Measurements from ENCODE around the gene CDX2.

DNA sequence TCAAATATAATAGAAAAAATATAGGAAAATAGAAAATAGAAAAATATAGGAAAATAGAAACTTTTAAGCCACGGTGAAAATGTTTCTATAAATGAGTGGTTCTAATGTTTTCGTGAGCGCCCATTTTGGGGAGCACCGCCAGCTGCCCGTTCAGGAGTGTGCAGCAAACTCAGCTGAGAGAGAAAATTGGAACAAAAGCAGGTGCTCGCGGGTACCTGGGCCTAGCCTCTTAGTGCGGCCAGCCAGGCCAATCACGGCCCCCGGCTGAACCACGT is 49.5 kb downstream of the CDX2 start:
- no peak for TF ChIP-seq TAF1 (IDR thresholded peaks at IDR 0.05; ENCODE audit: borderline replicate concordance, insufficient read depth, low read length)
- TF ChIP-seq POLR2AphosphoS5 (IDR thresholded peaks at IDR 0.05; ENCODE audit: low read depth, low read length): no peak
- no peak for TF ChIP-seq SIN3A (IDR thresholded peaks at IDR 0.05; ENCODE audit: borderline replicate concordance, insufficient read depth, low read length)
- TF ChIP-seq REST (IDR thresholded peaks at IDR 0.05; ENCODE audit: insufficient read depth in 1 of 2, low read depth in 2 of 2, low read length in 2 of 2): no peak

Measured in PFSK-1 (cell line).